Measurements from ENCODE around the gene MEGF10. TPM values are rescaled to one million over a fixed set of nuclear protein-coding genes. Genes with fewer than 3 reads are reported as not detected.

Gene MEGF10
- total RNA-seq, 1 experiment from 2014 or later = not detected

- CTCF ChIA-PET = interaction anchor here (0.8 kb wide), 1 partner anchor 100 kb away, joined by 3 read pairs; no protein-coding TSS in a partner anchor
- Mint-ChIP-seq H3K27me3 (ENCODE audit: insufficient read depth, unreplicated experiment) (peaks cover 14% of the 10 kb centered on the region), H3K4me3 (ENCODE audit: unreplicated experiment) (no peak overlapping the region), H3K27ac (ENCODE audit: unreplicated experiment) (no peak overlapping the region), H3K4me1 (ENCODE audit: low read depth, unreplicated experiment) (no peaks in the 10 kb centered on the region), H3K9me3 (ENCODE audit: unreplicated experiment) (no peaks in the 10 kb centered on the region), H3K36me3 (ENCODE audit: insufficient read depth, unreplicated experiment) (no peaks in the 10 kb centered on the region)
- TF ChIP-seq CTCF (IDR thresholded peaks at IDR 0.05; ENCODE audit: insufficient read depth in 1 of 2, low read depth in 1 of 2, low read length in 1 of 2, severe bottlenecking in 1 of 2, unreplicated experiment in 1 of 2) = no peak
- POLR2A ChIA-PET = no interaction called here
- DNase-seq = no peak
- no TSS peak for BruUV-seq (replicated peaks)
- Histone ChIP-seq H3K9me3 (no peaks in the 10 kb centered on the region), H3K27me3 (replicated peaks; ENCODE audit: control insufficient read depth, insufficient read depth, low read length) (no peaks in the 10 kb centered on the region), H3K4me3 (ENCODE audit: low read depth, low read length) (no peak overlapping the region), H3K4me1 (no peaks in the 10 kb centered on the region), H3K36me3 (ENCODE audit: control insufficient read depth, insufficient read depth, low read length) (no peaks in the 10 kb centered on the region)
- intact Hi-C loops (cut with micrococcal nuclease; ENCODE audit: unreplicated experiment) = no loop called here
Observed at GRCh38 chr5:127406326-127407121, 115.9 kb downstream of the MEGF10 start.

- POLR2A ChIA-PET = no interaction called here
- H3K4me1 Mint-ChIP-seq (ENCODE audit: low read depth, unreplicated experiment) = no peaks in the 10 kb centered on the region
- no peak overlapping the region for H3K4me3 ChIP-seq (ENCODE audit: low read depth, low read length)
Observed at GRCh38 chr5:127409246-127409917, 118.8 kb downstream of the MEGF10 start.

More at GRCh38 chr5:127409246-127409917, 118.8 kb downstream of the MEGF10 start:
- TF ChIP-seq CTCF (IDR thresholded peaks at IDR 0.05; ENCODE audit: insufficient read depth in 1 of 2, low read depth in 1 of 2, low read length in 1 of 2, severe bottlenecking in 1 of 2, unreplicated experiment in 1 of 2) = no peak
- intact Hi-C loops (cut with micrococcal nuclease; ENCODE audit: unreplicated experiment) = no loop called here
- Histone ChIP-seq H3K27me3 (replicated peaks; ENCODE audit: control insufficient read depth, insufficient read depth, low read length) (no peaks in the 10 kb centered on the region), H3K4me1 (no peaks in the 10 kb centered on the region), H3K36me3 (ENCODE audit: control insufficient read depth, insufficient read depth, low read length) (no peaks in the 10 kb centered on the region), H3K9me3 (no peaks in the 10 kb centered on the region)
- Mint-ChIP-seq H3K4me3 (ENCODE audit: unreplicated experiment) (no peak overlapping the region), H3K9me3 (ENCODE audit: unreplicated experiment) (no peaks in the 10 kb centered on the region), H3K36me3 (ENCODE audit: insufficient read depth, unreplicated experiment) (no peaks in the 10 kb centered on the region), H3K27ac (ENCODE audit: unreplicated experiment) (no peak overlapping the region), H3K27me3 (ENCODE audit: insufficient read depth, unreplicated experiment) (peaks cover 11% of the 10 kb centered on the region)
- no peak for DNase-seq
- BruUV-seq (replicated peaks) = no TSS peak
- CTCF ChIA-PET = no interaction called here

All from Caco-2 (cell line).